ENCODE measurements around the gene PRMT6.

GRCh38 chr1:107019166-107019565 is 37.3 kb upstream of the PRMT6 start:
- TF ChIP-seq EZH2 (optimal IDR thresholded peaks at IDR 0.05; ENCODE audit: low read depth, low read length) (no peak), CTCF (IDR thresholded peaks at IDR 0.05; ENCODE audit: low read length) (no peak), EZH2phosphoT487 (IDR thresholded peaks at IDR 0.05; ENCODE audit: low read length) (no peak)

All from MM.1S (cell line).